Liver (tissue), 3 donors: ENCODE data around the gene DHX40.
"Not testable (repeated sequence)": the region's sequence is repeated elsewhere in the genome, so short reads cannot be mapped to it uniquely, and the experiment has no call there.

Experiments used
- CTCF ChIP-seq: fragments of 150-350 bp; IDR thresholded peaks from 2 replicates; pipeline ENCODE4 v1.5.1; 2017; ENCODE audit warnings: improper control_type of control experiment, low read depth, low read length; ENCODE audit not compliant: missing input control
- EGR1 ChIP-seq, 2 donors: IDR thresholded peaks; 2 replicates each; pipeline ENCODE4 v1.6.1; 2016 to 2018; ENCODE audit warnings: antibody characterized with exemption in 2 of 2, low read depth in 2 of 2
- FOXA1 ChIP-seq: IDR thresholded peaks from 2 replicates; pipeline ENCODE4 v1.6.1; 2016; ENCODE audit warnings: antibody characterized with exemption
- GABPA ChIP-seq, 2 donors: IDR thresholded peaks in 1 of 2; conservative IDR thresholded peaks in 1 of 2; 2 replicates each; pipeline ENCODE4 v1.6.1; 2016; ENCODE audit warnings: antibody characterized with exemption in 2 of 2, mild to moderate bottlenecking in 1 of 2, moderate library complexity in 1 of 2
- HNF4A ChIP-seq, 2 donors: conservative IDR thresholded peaks; 2 replicates each; pipeline ENCODE4 v1.6.1; 2016; ENCODE audit warnings: antibody characterized with exemption in 2 of 2, mild to moderate bottlenecking in 2 of 2
- JUND ChIP-seq, 2 donors: IDR thresholded peaks; 2 replicates each; pipeline ENCODE4 v1.6.1; 2016; ENCODE audit warnings: antibody characterized with exemption in 2 of 2
- RAD21 ChIP-seq, 2 donors: IDR thresholded peaks; 2 replicates each; pipeline ENCODE4 v1.6.1; 2016; ENCODE audit warnings: antibody characterized with exemption in 2 of 2, mild to moderate bottlenecking in 2 of 2
- REST ChIP-seq: IDR thresholded peaks from 2 replicates; pipeline ENCODE4 v1.6.1; 2016; ENCODE audit warnings: antibody characterized with exemption, mild to moderate bottlenecking
- TAF1 ChIP-seq: conservative IDR thresholded peaks from 2 replicates; pipeline ENCODE4 v1.6.1; 2016; ENCODE audit warnings: antibody characterized with exemption, mild to moderate bottlenecking
- YY1 ChIP-seq: IDR thresholded peaks from 2 replicates; pipeline ENCODE4 v1.6.1; 2016; ENCODE audit warnings: antibody characterized with exemption, mild to moderate bottlenecking
- TF ChIP-seq, protein P1 (sequence below): IDR thresholded peaks from 2 replicates; pipeline ENCODE4 v1.6.1; 2016; ENCODE audit warnings: antibody characterized with exemption
- TF ChIP-seq, protein P2 (sequence below): IDR thresholded peaks from 2 replicates; pipeline ENCODE4 v1.6.1; 2016; ENCODE audit warnings: antibody characterized with exemption
- TF ChIP-seq, protein P3 (sequence below): IDR thresholded peaks from 2 replicates; pipeline ENCODE4 v1.6.1; 2016; ENCODE audit warnings: antibody characterized with exemption
- donor health status: healthy.
- donor health status: healthy.

DNA sequence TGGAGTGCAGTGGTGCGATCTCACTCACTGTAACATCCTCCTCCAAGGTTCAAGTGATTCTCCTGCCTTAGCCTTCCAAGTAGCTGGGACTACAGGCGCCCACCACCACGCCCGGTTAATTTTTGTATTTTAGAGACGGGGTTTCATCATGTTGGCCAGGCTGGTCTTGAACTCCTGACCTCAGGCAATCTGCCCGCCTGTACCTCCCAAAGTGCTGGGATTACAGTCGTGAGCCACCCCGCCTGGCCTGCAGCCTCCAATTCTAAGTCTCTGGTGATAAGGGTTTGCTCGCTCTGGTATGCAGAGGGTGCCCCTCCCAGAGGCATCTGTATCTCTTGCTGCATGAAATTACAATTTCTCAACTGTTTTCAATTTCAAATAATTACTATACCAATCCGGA is 16.4 kb upstream of the DHX40 start:
- not testable (repeated sequence) for TF ChIP-seq CTCF; FOXA1; REST; TAF1; GABPA (IDR thresholded peaks at IDR 0.05 in 1 of 2, conservative IDR thresholded peaks at IDR 0.05 in 1 of 2); YY1; EGR1 (IDR thresholded peaks at IDR 0.05; ENCODE audit: low read depth in 2 of 2); JUND (IDR thresholded peaks at IDR 0.05); RAD21 (IDR thresholded peaks at IDR 0.05); HNF4A (conservative IDR thresholded peaks at IDR 0.05)
- TF ChIP-seq, protein P1, sequence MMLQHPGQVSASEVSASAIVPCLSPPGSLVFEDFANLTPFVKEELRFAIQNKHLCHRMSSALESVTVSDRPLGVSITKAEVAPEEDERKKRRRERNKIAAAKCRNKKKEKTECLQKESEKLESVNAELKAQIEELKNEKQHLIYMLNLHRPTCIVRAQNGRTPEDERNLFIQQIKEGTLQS, result not testable (repeated sequence)
- TF ChIP-seq, protein P2, sequence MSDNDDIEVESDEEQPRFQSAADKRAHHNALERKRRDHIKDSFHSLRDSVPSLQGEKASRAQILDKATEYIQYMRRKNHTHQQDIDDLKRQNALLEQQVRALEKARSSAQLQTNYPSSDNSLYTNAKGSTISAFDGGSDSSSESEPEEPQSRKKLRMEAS, result not testable (repeated sequence)
- TF ChIP-seq, protein P3, sequence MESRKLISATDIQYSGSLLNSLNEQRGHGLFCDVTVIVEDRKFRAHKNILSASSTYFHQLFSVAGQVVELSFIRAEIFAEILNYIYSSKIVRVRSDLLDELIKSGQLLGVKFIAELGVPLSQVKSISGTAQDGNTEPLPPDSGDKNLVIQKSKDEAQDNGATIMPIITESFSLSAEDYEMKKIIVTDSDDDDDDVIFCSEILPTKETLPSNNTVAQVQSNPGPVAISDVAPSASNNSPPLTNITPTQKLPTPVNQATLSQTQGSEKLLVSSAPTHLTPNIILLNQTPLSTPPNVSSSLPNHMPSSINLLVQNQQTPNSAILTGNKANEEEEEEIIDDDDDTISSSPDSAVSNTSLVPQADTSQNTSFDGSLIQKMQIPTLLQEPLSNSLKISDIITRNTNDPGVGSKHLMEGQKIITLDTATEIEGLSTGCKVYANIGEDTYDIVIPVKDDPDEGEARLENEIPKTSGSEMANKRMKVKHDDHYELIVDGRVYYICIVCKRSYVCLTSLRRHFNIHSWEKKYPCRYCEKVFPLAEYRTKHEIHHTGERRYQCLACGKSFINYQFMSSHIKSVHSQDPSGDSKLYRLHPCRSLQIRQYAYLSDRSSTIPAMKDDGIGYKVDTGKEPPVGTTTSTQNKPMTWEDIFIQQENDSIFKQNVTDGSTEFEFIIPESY, result not testable (repeated sequence)
